Measurements from ENCODE around the gene SPAG5.
"Not testable (repeated sequence)": the region's sequence is repeated elsewhere in the genome, so short reads cannot be mapped to it uniquely, and the experiment has no call there.

DNA sequence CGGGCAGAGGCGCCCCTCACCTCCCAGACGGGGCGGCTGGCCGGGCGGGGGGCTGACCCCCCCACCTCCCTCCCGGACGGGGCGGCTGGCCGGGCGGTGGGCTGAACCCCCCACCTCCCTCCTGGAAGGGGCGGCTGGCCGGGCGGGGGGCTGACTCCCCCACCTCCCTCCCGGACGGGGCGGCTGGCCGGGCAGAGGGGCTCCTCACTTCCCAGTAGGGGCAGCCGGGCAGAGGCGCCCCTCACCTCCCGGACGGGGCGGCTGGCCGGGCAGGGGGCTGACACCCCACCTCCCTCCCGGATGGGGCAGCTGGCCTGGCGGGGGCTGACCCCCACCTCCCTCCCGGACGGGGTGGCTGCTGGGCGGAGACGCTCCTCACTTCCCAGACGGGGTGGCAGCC is 5.2 kb upstream of the SPAG5 start:
- not testable (repeated sequence) for TF ChIP-seq EZH2 (IDR thresholded peaks at IDR 0.05; ENCODE audit: borderline replicate concordance, low read length)
- TF ChIP-seq, protein P1, sequence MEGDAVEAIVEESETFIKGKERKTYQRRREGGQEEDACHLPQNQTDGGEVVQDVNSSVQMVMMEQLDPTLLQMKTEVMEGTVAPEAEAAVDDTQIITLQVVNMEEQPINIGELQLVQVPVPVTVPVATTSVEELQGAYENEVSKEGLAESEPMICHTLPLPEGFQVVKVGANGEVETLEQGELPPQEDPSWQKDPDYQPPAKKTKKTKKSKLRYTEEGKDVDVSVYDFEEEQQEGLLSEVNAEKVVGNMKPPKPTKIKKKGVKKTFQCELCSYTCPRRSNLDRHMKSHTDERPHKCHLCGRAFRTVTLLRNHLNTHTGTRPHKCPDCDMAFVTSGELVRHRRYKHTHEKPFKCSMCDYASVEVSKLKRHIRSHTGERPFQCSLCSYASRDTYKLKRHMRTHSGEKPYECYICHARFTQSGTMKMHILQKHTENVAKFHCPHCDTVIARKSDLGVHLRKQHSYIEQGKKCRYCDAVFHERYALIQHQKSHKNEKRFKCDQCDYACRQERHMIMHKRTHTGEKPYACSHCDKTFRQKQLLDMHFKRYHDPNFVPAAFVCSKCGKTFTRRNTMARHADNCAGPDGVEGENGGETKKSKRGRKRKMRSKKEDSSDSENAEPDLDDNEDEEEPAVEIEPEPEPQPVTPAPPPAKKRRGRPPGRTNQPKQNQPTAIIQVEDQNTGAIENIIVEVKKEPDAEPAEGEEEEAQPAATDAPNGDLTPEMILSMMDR (IDR thresholded peaks at IDR 0.05; ENCODE audit: low read length), result not testable (repeated sequence)
